Calu3 (cell line): ENCODE measurements around the gene DNMT3L. TPM values are rescaled to one million over a fixed set of nuclear protein-coding genes. Genes with fewer than 3 reads are reported as not detected.

Source experiments
- BruUV-seq: library from RNA; stranded (reverse); fragments of 400-500 nt; replicated peaks from 2 replicates; lab custom pipeline; 2021; lab: Mats Ljungman, UMichigan
- CTCF ChIA-PET: fragments of 300-600 bp; sonication (Branson Sonifier 250); formaldehyde crosslinking; loops from one replicate; lab custom pipeline; 2022; ENCODE audit warnings: antibody characterized with exemption; lab: Charles Lee
- DNase-seq: peaks from one replicate; pipeline ENCODE4 v3.0.0; 2022
- H3K27ac Mint-ChIP-seq: one replicate; pipeline ENCODE4 v1.8.0; 2022; ENCODE audit warnings: mixed read lengths; ENCODE audit not compliant: unreplicated experiment
- H3K27me3 Mint-ChIP-seq: one replicate; pipeline ENCODE4 v1.8.0; 2022; ENCODE audit warnings: mixed read lengths; ENCODE audit not compliant: unreplicated experiment
- H3K36me3 Mint-ChIP-seq: one replicate; pipeline ENCODE4 v1.8.0; 2022; ENCODE audit warnings: mild to moderate bottlenecking, moderate library complexity, mixed read lengths; ENCODE audit not compliant: insufficient read depth, unreplicated experiment
- H3K4me1 Mint-ChIP-seq: one replicate; pipeline ENCODE4 v1.8.0; 2022; ENCODE audit warnings: mild to moderate bottlenecking, low read depth, mixed read lengths; ENCODE audit not compliant: unreplicated experiment
- H3K4me3 Mint-ChIP-seq: one replicate; pipeline ENCODE4 v1.8.0; 2022; ENCODE audit warnings: mild to moderate bottlenecking, low read depth, moderate library complexity, mixed read lengths; ENCODE audit not compliant: unreplicated experiment
- H3K9me3 Mint-ChIP-seq: one replicate; pipeline ENCODE4 v1.8.0; 2022; ENCODE audit warnings: low read depth, mixed read lengths; ENCODE audit not compliant: unreplicated experiment
- CTCF ChIP-seq: fragments of 200-600 bp; IDR thresholded peaks from one replicate; pipeline ENCODE4 v1.8.0; 2022; ENCODE audit warnings: antibody characterized with exemption; ENCODE audit not compliant: unreplicated experiment
- intact Hi-C: fragments of 100-400 bp; cut with micrococcal nuclease; formaldehyde crosslinking; loops from one replicate; pipeline ENCODE4 v1.10.0; 2022; ENCODE audit not compliant: unreplicated experiment
- total RNA-seq: library from RNA; stranded (reverse); gene quantifications from 2 replicates; pipeline ENCODE4 v1.2.3, GENCODE V29; 2022

Gene DNMT3L
- total RNA-seq, 1 experiment from 2014 or later = not detected

- H3K4me3 Mint-ChIP-seq = peak overlapping the region; percentile 19
These were observed 40.3 kb upstream of the DNMT3L start for GRCh38 chr21:44301961-44302406.

GRCh38 chr21:44301141-44301540 lies 39.4 kb upstream of the DNMT3L start:
- intact Hi-C loops = no loop called here
- Mint-ChIP-seq H3K4me1 (peaks cover 18% of the 10 kb centered on the region), H3K27me3 (no peaks in the 10 kb centered on the region), H3K9me3 (no peaks in the 10 kb centered on the region), H3K36me3 (peaks cover 8% of the 10 kb centered on the region), H3K4me3 (peak overlapping the region; percentile 72), H3K27ac (no peak overlapping the region)
- no peak for TF ChIP-seq CTCF
- BruUV-seq = no TSS peak
- DNase-seq = no peak
- CTCF ChIA-PET = no interaction called here

More at GRCh38 chr21:44301961-44302406, 40.3 kb upstream of the DNMT3L start:
- no peak for DNase-seq
- Mint-ChIP-seq H3K27ac (no peak overlapping the region), H3K4me1 (peaks cover 18% of the 10 kb centered on the region), H3K36me3 (peaks cover 8% of the 10 kb centered on the region), H3K27me3 (no peaks in the 10 kb centered on the region), H3K9me3 (no peaks in the 10 kb centered on the region)
- intact Hi-C loops = no loop called here
- no peak for TF ChIP-seq CTCF
- BruUV-seq = no TSS peak
- CTCF ChIA-PET = no interaction called here

- Mint-ChIP-seq H3K36me3 (peaks cover 8% of the 10 kb centered on the region), H3K4me3 (peak overlapping the region; percentile 72), H3K4me1 (peaks cover 18% of the 10 kb centered on the region), H3K9me3 (no peaks in the 10 kb centered on the region), H3K27ac (no peak overlapping the region), H3K27me3 (no peaks in the 10 kb centered on the region)
- CTCF ChIA-PET = no interaction called here
- intact Hi-C loops = no loop called here
- BruUV-seq = TSS peak; percentile 42
- peak; percentile 67 for DNase-seq
- no peak for TF ChIP-seq CTCF
These were observed 38.7 kb upstream of the DNMT3L start for GRCh38 chr21:44300262-44300959.

GRCh38 chr21:44299458-44300261 lies 38.0 kb upstream of the DNMT3L start, which contains the start of gene PFKL:
Gene PFKL (plus strand): TSS chr21:44300053. CDS start chr21:44300106, 53 bp downstream.
- CTCF ChIA-PET = no interaction called here
- no peaks in the 10 kb centered on the region for H3K9me3 Mint-ChIP-seq

More at GRCh38 chr21:44299458-44300261, 38.0 kb upstream of the DNMT3L start, which contains the start of gene PFKL:
- Mint-ChIP-seq H3K4me3 (peak within 1 kb of the TSS; percentile 72), H3K27me3 (no peaks in the 10 kb centered on the region), H3K27ac (no peak within 1 kb of the TSS), H3K4me1 (peaks cover 11% of the 10 kb centered on the region), H3K36me3 (peaks cover 8% of the 10 kb centered on the region)
- intact Hi-C loops = no loop called here
- no peak for TF ChIP-seq CTCF
- no TSS peak for BruUV-seq
- DNase-seq = peak; percentile 64
